K562 (cell line): Measurements from ENCODE around the gene DEK.

ENCODE experiments used
- CHD2 ChIP-seq: IDR thresholded peaks from 2 replicates; pipeline ENCODE4 v1.6.1; 2011; ENCODE audit warnings: low read depth, low read length
- CTCF ChIP-seq, 3 experiments: IDR thresholded peaks in 2 of 3; conservative IDR thresholded peaks in 1 of 3; 2 replicates each; pipeline ENCODE4 v1.5.1; 2011 to 2012; ENCODE audit warnings: low read length in 3 of 3, mild to moderate bottlenecking in 3 of 3, control low read depth in 2 of 3, improper control_type of control experiment in 1 of 3, inconsistent platforms in 1 of 3, low read depth in 1 of 3, mixed read lengths in 1 of 3, moderate library complexity in 1 of 3; ENCODE audit not compliant: insufficient read depth in 2 of 3
- FOXM1 ChIP-seq, 2 experiments: fragments of 450-650 bp in 1 of 2; sonication (generic) in 1 of 2; formaldehyde crosslinking in 1 of 2; IDR thresholded peaks; 2 replicates each; pipeline versions ENCODE4 v1.6.1 to v1.9.0; 2017 to 2022; ENCODE audit warnings: low read depth in 2 of 2, mild to moderate bottlenecking in 2 of 2, missing genetic modification reagents in 1 of 2, moderate library complexity in 1 of 2
- GABPA ChIP-seq: fragments of 200-800 bp; sonication (Bioruptor generic); conservative IDR thresholded peaks from 2 replicates; pipeline ENCODE4 v1.6.1; 2016; ENCODE audit warnings: low read depth, missing genetic modification characterization, missing compliant biosample characterization
- MAFG ChIP-seq: fragments of 450-650 bp; conservative IDR thresholded peaks from 2 replicates; pipeline ENCODE4 v1.6.1; 2016; ENCODE audit warnings: missing genetic modification characterization, missing compliant biosample characterization
- PKNOX1 ChIP-seq: fragments of 450-650 bp; IDR thresholded peaks from 2 replicates; pipeline ENCODE4 v1.6.1; 2016
- TARDBP ChIP-seq: fragments of 450-650 bp; IDR thresholded peaks from 2 replicates; pipeline ENCODE4 v1.6.1; 2016

DNA sequence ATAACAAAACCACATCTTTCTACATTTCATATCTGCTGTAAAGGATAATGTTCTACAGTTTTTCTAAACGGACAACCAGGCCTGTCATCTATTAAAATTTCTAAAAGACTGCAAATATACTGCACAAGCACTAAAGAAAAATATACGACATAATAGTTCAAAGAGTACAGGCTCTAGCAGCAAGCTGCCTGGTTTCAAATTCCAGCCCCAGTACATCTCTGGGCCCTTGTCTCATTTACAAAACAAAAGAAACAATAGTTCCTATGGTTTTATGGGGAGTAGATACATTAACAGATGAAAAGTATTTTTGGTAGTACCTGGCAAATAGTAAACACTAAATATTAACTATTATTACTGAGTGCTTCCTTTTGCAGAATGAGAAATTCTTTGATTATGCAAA, 24.1 kb downstream of the DEK start:
- TF ChIP-seq CTCF (IDR thresholded peaks at IDR 0.05 in 2 of 3, conservative IDR thresholded peaks at IDR 0.05 in 1 of 3; ENCODE audit: insufficient read depth in 2 of 3, low read depth in 1 of 3, low read length in 3 of 3), result no peak
- TF ChIP-seq GABPA, result no peak
- TF ChIP-seq CHD2, result no peak
- no peak for TF ChIP-seq MAFG (tag)
- no peak for TF ChIP-seq TARDBP
- TF ChIP-seq FOXM1 (IDR thresholded peaks at IDR 0.05; ENCODE audit: low read depth), result no peak
- no peak for TF ChIP-seq FOXM1 (CRISPR knock-in tag; IDR thresholded peaks at IDR 0.05; ENCODE audit: low read depth)
- TF ChIP-seq PKNOX1, result no peak
